Measurements from ENCODE around the gene PLIN4.

Gene PLIN4

GRCh38 chr19:4557971-4558941 is 40.0 kb upstream of the PLIN4 start:
- H3K4me3 ChIP-seq (ENCODE audit: low read length), result no peak overlapping the region
- TF ChIP-seq CTCF (conservative IDR thresholded peaks at IDR 0.05; ENCODE audit: low read length), result peak; percentile 90
- no peak for DNase-seq (ENCODE audit: low read depth)

DNA sequence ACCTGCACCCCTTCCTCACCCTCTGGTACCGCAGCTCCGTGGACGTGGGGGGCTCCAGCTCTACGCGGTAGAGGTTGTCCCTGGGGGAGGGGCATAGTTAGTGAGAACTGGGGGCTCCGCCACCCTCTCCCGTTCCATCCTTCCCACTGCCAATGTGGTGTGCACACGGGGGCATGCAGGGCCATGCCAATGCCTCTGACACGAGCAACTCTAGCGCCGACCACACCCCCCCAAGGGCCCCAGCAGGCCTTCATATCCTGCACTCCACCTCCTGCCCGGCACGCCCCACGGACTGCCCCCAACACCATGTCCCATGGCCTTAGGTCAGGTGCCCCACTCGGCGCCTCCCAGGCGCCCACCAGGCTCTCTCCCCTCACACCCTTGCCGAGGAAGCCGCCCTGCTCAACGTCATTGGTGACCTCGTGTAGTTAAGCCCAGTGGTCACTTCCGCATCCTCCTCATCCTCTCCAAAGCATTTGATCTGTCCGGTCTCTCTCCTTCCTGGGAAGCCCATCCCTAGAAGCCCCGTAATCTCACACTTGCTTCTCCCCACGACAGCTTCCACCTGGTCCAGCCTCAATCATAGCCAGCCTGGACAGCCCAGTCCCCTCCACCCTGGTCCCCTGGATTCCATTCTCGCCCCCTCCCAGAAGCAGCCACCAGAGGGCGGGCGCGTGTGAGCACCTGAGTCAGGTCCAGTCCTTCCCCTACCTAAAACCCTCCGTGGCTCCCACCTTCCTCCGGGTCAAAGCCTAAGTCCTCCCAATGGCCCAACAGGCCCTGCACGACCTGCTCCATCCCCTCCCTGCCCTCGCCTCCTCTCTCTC is 39.1 kb upstream of the PLIN4 start:
- no peak for DNase-seq (ENCODE audit: low read depth)
- no peak for TF ChIP-seq CTCF (conservative IDR thresholded peaks at IDR 0.05; ENCODE audit: low read length)
- no peak overlapping the region for H3K4me3 ChIP-seq (ENCODE audit: low read length)

- DNase-seq (ENCODE audit: low read depth), result no peak
- no peak for TF ChIP-seq CTCF (conservative IDR thresholded peaks at IDR 0.05; ENCODE audit: low read length)
- no peak overlapping the region for H3K4me3 ChIP-seq (ENCODE audit: low read length)
Measured at GRCh38 chr19:4556597-4557127, 38.4 kb upstream of the PLIN4 start.

DNA sequence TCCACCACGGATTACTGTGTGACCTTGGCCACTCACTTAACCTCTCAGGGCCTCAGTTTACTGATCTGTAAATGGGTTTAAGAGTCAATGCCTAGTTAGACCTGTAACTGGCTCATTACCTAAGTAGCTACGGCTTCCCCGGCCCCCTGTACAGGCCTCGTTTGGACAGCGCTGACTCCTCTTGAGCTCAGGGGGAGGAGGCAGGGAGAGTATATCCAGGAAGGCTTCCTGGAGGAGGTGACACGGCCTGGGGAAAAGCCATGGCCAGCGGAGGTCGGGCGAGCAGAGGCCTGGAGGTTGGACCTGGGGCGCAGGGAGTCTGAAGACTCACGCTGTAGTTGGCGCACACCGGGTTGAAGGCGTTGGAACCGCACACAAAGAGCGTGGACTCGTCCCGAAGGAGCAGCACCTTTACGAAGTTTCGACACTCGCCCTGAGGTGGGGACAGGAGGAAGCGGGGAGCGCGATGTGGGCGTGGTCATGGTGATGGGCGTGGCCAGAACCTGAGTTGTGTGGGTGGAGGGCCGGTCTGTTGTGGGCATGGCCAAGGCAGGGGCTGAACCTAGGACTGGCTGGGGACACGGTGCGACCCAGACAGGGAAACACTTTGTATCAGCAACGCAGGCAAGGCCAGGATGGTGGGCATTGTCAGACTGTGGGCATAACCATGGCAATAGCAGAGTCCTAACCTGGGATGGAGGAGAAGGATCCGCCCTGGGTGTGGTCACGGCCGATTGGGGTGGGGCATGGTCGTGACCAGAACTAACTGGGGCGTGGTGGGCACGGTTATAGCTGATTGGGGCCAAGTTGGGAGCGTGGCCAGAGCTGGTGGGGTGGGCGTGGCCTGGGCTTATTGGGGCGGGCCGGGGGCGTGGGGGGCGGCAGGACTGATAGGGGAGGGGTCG is 37.6 kb upstream of the PLIN4 start:
- no peak for TF ChIP-seq CTCF (conservative IDR thresholded peaks at IDR 0.05; ENCODE audit: low read length)
- H3K4me3 ChIP-seq (ENCODE audit: low read length), result no peak overlapping the region
- no peak for DNase-seq (ENCODE audit: low read depth)

- no peak for DNase-seq (ENCODE audit: low read depth)
- TF ChIP-seq CTCF (conservative IDR thresholded peaks at IDR 0.05; ENCODE audit: low read length), result no peak
- H3K4me3 ChIP-seq (ENCODE audit: low read length), result no peak overlapping the region
Measured at GRCh38 chr19:4554717-4555116, 36.4 kb upstream of the PLIN4 start.

- no peak for TF ChIP-seq CTCF (conservative IDR thresholded peaks at IDR 0.05; ENCODE audit: low read length)
- no peak overlapping the region for H3K4me3 ChIP-seq (ENCODE audit: low read length)
- no peak for DNase-seq (ENCODE audit: low read depth)
Measured at GRCh38 chr19:4553775-4554174, 35.5 kb upstream of the PLIN4 start.
